Activated CD8-positive, alpha-beta memory T cell treated with anti-CD3 and anti-CD28 coated beads for 48 hours (primary cell): ENCODE data around the gene ZNF292.
"Not testable (repeated sequence)": the region's sequence is repeated elsewhere in the genome, so short reads cannot be mapped to it uniquely, and the experiment has no call there.

Experiments
- DNase-seq, 3 experiments: peaks; one replicate each; pipeline ENCODE4 v3.0.0-alpha.2; 2020; ENCODE audit warnings: low read depth in 2 of 3, low spot score in 2 of 3

The ZNF292 gene

DNA sequence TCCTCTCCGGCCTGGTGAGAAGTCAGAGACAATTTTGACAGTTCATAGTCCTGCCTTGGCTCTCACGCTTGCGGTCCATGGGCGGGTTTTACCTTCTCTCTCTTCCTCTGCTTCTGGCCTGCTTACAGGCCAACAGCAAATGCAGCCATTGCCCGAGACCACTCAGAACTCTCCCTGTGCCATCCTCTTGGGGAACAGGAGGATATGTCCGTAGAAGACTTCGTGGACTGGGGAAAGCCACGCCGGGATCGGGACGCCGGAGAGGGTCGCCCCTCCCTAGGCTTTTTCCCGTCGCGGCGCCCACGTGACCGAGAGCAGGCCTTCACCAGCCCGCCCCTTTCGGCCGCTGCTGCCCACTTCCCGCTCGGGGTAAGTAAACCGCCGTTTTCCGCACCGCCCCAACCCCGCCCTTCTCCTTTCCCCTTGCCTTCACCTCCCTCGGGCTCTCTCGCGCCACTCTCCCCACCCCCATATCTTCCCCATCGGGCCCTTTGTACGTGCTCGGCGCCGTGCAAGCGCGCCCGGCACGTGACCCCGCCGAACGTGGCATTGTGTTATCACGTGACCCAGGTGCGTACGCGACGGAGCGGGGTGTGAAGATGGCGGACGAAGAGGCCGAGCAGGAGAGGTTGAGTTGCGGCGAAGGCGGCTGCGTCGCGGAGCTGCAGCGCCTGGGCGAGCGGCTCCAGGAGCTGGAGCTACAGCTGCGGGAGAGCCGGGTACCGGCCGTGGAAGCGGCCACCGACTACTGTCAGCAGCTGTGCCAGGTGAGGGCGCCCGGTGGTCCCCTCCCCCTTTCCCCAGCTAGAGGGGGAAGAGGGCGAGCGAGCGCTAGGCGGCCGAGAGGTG is at the start of gene ZNF292:
ZNF292 (plus strand) TSS at position 573 of the 849 bp plus-strand sequence; CDS start at position 600, 27 bp downstream.
- peak; percentile 86 to 94 (median 89) for DNase-seq

DNA sequence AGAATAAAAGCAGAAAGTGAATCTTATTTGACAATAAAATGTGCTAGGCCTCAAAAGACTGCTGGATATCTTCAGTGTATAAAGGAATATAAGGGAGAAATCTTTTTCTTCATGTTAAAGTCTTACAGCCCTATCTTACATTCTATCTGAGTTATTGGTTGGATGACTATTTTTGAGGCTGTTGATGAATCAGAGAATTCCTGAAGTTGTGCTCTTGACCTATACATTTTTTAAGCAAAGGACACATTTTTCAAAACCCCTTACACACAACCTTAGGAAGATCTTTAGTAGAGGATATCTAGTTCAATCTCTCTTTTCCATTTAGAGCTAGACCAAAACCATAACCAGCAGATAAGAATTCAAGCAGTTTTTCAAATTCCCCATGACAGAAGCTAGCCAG is 49.5 kb upstream of the ZNF292 start:
- no peak for DNase-seq

DNA sequence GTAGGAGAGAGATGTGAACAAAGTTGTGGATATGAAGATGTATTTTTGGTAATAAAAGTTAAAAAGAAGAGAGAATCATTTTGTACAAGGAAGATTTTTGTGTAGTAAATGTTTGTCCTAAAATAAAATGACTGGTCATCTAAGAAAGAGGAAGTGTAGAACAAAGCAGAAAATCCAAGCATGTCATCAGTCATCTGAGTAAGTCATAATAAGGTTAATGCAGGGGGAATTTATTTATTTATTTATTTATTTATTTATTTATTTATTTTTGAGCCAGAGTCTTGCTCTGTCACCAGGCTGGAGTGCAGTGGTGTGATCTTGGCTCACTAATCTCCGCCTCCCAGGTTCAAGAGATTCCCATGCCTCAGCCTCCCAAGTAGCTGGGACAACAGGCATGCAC is 44.7 kb upstream of the ZNF292 start:
- DNase-seq: no peak

DNA sequence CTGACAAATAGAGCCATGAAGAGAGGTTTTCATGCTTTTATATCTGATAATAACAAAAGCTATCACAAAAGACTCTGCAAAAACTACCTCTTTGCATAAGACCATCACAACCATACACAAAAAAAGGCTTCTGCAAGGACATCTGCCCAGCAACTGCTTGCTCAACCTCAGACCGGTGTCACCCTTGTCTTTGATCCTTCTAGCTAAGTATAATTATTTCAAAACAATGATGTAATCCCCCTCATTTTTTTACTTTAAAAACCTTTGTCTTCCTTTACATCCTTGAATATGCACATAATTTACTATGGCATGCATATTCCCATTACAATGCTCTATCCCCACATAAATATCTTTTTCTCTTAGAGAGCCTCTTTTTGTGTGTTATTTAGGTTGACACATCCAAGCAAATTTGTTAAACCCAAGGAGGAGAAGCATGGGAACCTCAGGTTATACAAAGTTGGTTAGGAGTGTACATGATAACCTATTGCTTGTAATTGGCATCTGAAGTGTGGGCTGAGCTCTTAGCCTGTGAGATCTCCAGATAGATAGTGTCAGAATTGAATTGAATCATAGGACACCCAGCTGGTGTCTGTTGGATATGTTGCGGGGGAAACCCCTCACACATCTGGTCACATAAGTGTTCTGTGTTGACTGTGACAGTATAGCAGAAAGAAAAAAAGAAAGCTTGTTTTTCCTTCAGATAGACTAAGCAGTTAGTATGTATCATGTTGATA is 39.8 kb upstream of the ZNF292 start:
- DNase-seq: no peak

DNA sequence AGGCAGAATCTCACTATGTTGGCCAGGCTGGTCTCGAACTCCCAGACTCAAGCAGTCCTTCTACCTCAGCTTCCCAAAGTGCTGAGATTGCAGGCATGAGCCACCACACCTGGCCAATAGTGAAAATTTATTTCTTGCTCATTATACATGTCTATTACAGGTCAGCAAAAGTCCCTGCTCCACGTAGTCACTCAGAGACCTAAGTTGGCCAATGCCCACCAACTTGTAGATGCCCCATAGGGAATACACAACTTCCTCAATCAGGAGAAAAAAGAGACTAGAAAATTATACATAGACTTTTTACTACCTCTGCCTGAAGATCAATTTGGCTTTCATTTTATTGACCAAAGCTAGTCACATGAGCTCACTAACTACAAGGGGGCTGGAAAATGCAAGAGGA is 38.4 kb upstream of the ZNF292 start:
- no peak for DNase-seq

DNA sequence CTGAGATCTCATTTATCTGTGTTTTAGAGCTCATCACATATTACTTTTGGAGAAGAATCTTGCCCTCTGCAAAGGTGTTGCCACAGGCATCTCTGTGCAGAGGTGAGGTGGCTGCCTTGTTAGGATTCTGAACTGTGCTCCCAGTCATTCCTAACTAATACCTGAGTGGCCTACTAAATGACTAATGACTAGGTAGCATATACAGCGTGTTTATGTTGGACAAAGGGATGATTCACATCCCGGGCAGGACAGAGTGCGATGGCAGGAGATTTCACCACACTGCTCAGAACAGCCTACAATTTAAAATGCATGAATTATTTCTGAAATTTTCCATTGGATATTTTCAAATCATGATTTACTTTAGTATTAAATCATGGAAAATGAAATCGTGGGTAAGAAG is 37.3 kb upstream of the ZNF292 start:
- DNase-seq: no peak

DNA sequence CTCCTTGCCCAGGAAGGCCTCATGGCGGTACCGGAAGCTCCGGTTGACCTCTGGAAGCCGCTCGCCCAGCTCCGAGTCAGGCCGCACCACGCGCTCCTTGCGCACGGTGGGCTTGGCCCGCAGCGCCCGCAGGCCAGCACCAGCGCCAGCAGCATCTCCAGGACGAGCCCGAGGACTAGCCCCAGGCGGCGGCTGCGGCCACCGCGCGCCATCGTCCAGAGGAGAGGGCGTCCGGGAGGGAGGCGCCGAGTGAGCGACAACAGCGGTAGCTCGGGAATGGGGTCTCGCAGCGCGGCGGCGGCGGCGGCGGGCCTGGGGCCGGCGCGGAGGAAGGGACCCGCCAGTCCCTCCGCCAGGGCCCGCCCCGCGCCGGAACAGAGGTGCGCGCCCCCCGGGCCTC is 32.9 kb upstream of the ZNF292 start:
- no peak for DNase-seq

DNA sequence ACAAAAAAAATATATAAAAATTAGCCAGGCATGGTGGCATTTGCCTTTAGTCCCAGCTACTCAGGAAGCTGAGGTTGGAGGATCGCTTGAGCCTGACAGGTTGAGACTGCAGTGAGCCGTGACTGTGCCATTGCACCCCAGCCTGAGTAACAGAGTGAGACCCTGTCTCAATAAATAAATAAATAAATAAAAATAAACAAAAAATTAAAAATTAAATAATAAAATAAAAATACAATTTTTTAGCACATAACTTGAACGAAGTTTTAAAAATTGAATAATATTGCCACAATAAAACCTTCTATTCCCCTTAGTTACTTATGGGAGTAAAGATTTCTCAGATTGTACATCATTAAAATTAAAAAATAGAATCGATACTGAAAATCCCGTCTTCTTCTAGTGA is 31.3 kb upstream of the ZNF292 start:
- DNase-seq: no peak

DNA sequence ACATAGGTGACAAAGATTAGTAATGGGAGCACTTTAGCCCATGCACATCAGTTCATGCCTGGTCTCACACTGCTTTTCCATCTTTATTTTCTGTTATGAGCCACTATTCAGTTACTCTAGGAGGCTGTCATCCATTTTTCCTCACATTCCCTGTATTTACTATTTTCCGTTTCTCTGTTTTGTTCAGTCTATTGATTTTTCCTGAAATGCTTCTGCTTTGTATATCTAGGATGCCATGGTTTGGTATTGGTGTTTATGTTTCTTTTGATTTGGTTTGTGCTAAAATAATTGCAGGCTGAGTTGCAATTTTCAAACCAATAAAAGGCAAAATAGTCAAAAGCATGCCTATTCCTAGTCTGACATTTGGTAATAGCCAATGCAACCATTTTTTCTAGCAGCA is 28.9 kb upstream of the ZNF292 start:
- no peak for DNase-seq

DNA sequence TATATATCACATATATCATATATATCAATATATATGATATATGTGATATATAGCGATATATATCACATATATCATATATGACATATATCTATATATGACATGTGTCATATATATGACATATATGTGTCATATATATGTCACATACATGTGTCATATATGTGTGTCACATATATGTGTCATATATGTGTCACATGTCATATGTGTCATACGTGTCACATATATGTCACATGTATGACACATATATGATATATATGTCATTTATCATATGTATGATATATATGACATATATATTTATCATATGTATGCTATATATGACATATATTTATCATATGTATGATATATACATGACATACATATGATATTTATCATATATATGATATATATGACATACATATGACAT is 27.6 kb upstream of the ZNF292 start:
- DNase-seq: no peak

DNA sequence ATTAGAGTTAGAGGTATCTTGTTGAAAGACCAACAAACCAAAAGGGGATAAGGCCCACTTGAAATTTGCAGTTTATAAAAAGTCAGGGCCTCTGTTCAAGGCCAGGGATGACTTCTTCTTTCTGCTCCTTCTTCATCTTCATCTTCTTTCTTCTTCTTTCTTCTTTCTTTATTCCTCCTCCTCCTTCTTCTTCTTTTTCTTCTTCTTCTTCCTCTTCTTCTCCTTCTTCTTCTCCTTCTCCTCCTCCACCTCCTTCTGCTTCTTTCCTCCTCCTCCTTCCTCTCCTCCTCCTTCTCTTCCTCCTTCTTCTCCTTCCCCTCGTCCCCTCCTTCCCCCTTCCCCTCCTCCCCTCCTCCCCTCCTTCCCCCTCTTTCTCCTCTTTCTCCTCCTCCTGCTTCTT is 18.4 kb upstream of the ZNF292 start:
- DNase-seq: no peak

DNA sequence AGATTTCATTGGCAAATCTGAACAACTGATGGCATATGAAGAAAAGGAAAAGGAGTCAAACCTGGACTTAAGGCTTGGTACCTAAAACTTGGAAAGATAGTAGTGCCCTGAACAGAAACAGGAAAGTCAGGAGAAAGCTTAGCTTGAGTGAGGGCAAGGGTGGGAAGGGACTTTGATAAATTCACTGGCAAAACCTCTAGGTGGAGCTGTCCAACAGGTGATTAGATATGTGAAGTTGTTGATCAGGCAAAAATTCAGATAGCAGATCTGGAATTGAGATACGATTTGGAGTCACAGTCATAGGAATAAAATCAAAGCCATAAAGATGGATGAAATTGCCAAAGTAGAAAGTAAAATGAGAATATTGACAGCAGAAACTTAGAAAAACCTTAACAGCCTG is 16.1 kb upstream of the ZNF292 start:
- DNase-seq: no peak

DNA sequence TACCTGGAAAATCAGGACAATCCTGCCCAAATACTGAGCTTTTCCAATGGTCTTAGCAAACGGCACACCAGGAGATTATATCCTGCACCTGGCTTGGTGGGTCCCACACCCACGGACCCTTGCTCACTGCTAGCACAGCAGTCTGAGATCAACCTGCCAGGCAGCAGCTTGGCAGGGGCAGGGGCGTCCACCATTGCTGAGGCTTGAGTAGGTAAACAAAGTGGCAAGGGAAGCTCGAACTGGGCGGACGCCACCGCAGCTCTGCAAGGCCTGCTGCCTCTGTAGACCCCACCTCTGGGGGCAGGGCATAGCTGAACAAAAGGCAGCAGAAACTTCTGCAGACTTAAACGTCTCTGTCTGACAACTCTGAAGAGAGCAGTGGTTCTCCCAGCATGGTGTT is 15.4 kb upstream of the ZNF292 start:
- not testable (repeated sequence) for DNase-seq

DNA sequence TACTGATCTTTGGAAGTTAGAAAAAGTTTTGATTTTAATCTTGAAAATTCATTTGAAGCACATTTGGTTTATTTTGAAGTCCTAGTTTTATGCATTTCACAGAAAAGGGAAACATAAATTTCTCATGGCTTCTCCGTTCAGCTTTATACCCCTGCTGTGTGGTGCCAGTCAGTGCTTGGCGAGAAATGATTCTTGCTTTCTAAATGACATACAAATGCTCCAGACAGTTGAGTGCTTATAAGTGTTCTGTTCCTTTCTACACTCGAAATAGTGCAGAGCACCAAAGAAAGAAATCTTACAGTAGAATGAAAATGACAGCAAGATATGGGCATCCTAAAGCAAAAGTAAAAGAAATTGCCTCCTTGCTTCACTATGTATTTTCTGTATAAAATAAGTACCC is 9.0 kb upstream of the ZNF292 start:
- DNase-seq: no peak

DNA sequence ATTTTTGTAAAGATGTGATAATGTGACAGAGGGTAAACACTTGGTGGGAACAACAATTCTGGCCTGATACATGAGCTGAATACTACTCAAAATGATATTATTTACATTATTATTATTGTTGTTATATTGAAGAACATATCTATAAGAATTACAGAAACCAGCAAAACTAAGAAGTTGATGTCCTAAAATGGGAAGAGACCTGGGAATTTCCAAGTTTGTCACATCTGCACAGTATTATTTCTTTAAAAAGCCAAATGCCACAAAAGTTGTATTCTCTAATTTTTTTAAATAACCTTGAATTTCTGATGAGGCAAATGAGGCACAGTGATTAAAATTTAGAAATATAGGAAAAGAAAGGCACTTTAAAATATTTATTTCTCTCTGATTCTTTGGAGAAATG is 5.0 kb upstream of the ZNF292 start:
- DNase-seq: no peak

DNA sequence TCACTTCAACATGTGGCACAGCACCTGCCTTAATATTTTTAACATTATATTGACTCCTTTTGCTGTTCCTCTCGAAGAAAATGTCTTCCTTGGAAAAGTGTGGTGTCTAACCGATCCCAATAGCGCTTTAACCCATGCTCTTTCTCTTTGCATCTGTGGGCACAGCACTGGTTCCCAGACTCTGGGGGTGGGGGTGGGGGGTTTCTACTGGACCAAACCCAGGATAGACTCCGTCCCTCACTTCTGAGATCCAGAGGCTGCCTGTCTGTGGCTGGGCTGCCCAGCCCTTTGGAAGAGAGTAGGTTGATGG is 3.9 kb upstream of the ZNF292 start:
- no peak for DNase-seq

DNA sequence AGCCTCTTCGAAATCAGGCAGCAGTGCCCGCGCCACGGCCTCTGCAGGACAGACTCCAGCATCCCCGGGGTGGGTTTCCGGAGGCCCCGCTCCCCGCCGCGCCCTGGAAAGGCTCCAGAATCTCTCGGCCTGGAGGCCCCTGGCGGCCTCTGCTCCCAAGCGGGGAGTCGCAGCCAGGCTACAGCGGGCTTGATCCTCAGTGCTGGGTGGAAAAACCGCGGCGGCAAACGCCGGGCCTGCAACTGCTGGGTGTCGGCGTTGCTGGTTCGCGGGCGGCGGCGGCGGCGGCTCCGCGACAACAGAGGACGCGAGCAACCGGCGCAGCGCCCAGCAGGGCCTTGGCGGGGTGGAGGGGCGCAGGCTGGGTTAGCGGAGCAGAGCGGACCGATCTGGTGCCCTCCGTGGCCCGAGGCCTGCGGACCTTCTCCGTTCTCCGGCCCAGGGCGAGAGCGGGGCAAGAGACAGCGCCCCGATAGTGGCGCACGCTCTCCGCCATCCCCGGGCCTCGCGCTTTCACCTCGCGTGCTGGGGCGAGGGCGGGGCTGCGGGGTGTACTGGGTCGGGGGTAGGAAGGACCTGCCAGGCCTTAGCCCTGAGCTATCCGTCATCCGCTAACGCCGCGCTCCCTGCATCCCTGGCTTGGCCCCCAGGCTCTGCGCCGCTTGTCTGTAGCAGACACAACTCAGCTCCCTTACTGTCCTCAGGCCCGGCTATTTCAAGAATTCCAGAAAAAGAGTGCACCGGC is 3.4 kb upstream of the ZNF292 start:
- peak; percentile 42 to 60 (median 49) for DNase-seq

DNA sequence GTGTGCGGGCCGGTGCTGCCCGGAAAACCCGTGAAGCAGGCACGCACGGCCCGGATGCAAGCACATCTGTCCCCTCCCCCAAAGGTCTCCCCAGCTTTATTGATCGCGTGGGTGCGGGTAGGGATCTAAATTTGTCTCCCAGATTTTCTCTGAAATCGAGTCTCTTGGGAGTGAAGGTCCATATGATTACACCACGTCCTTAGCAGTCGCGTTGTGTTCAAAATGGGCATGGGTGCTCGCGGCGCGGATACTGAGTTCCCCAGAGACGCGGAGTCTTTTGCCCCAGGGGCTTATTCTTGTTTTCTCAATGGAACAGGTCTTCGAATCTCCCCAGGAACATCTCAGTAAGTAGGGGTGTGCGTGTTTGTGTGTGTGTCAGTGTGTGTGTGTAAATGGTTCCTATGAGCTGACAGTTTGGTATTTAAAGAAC is 2.8 kb upstream of the ZNF292 start:
- DNase-seq: no peak

DNA sequence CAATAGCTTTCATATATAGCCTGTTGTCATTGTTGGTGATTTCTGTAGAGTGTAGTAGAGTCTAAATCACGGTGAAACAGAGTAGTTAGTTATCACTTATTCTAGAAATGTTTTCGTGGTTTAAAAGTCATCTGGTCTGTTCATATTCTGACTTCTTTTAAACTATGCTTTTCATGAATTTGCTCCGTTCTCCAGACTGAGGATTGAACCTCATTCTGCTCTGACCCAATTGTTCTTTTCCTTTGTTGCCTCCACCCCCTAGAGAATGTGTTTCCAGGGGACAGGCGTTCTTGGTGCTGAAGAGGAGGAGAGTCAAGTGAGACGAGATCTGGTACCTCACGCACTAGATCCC is 748 bp upstream of the ZNF292 start:
- DNase-seq: no peak

DNA sequence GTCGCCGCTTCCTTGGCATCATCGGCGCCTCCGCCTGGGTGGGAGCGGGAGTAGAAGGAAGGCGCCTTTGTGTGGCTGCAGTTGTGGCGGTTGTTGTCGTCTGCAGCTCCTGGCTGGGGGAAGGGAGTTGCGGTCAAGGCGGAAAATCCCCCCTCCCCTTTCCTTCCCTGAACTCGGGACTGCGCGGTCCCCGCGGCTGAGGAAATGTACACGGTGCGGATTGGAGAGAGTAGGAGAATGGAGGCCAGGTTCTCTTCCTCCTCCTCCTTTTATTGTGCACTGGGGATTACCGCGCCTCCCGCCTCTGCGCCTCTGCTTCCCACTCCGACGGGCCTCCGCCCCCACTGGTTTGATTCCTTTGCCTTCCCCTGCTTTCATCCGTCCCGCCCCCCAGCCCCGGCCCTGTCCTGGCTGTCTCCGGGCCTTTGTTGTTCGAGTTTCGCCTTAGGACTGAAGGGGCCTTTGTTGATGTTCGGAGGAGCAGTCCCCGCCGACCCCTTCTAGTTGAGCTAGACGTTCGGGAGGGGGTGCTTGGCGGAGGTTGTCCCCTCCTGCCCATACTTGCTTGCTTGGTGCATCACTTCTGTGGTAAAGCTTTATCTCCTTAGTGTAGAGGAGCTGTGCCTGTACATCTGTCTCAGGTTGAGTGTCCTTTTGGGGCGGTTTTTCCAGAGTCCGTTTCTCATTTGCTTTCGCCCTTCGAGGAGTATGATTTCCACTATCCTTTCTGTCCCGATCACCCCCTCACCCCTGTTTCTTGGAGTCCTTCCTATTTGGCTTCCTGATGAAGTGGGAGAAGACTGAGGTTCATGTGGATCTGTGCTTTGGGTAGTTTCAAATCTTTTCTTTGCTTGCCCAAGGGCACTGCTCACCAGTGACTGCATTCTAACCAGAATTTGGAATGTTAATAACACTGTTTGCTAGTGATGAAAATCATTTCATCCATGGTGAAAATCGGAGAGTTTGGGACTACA is 764 bp downstream of the ZNF292 start:
- peak in 2 of 3 experiments; percentile 26 to 36 for DNase-seq

DNA sequence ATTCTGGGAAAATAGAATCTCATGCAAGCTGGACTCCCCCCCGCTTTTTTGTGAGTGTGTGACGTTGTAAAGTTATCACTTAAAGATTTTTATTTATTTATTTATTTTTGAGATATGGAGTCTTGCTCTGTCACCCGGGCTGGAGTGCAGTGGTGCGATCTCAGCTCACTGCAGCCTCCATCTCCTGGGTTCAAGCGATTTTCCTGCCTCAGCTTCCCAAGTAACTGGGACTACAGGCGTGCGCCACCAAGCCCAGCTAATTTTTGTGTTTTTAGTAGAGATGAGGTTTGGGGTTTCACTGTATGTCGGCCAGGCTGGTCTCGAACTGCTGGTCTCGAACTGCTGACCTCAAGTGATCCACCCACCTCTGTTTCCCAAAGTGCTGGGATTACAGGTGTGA is 2.2 kb downstream of the ZNF292 start:
- not testable (repeated sequence) for DNase-seq
